Measurements from ENCODE around the gene MYL11. TPM values are rescaled to one million over a fixed set of nuclear protein-coding genes. Genes with fewer than 3 reads are reported as not detected.
A peak's percentile ranks its signal among the peaks of the same experiment; 100 is the strongest.

The MYL11 gene
- total RNA-seq, 2 donors from 2014 or later, result 0.81 TPM; not detected in 1

GRCh38 chr16:30382111-30382881, 7.7 kb downstream of the MYL11 start, which contains the start of gene SEPTIN1:
Gene SEPTIN1, minus strand, starts transcription at chr16:30382561. Its CDS starts 19 bp downstream, at chr16:30382542.
- no peak for TF ChIP-seq CTCF (IDR thresholded peaks at IDR 0.05)
- H3K27ac ChIP-seq, result no peak within 1 kb of the TSS
- no peaks in the 10 kb centered on the region for H3K27me3 ChIP-seq (replicated peaks; ENCODE audit: insufficient read depth)
- H3K36me3 ChIP-seq, result no peaks in the 10 kb centered on the region
- H3K4me3 ChIP-seq, result peak within 1 kb of the TSS; percentile 19
- peaks cover 5 to 12% of the 10 kb centered on the region in 2 donors for H3K4me1 ChIP-seq (ENCODE audit: control insufficient read depth in 1 of 2, low read depth in 2 of 2)
- ATAC-seq (ENCODE audit: insufficient number of reproducible peaks, low FRiP score, low read depth), result no peak
- DNase-seq (ENCODE audit: low spot score), result no peak
- H3K9me3 ChIP-seq, result no peaks in the 10 kb centered on the region

GRCh38 chr16:30383521-30383920, 8.9 kb downstream of the MYL11 start:
- H3K4me3 ChIP-seq, result no peak overlapping the region
- no peaks in the 10 kb centered on the region for H3K27me3 ChIP-seq (replicated peaks; ENCODE audit: insufficient read depth)

GRCh38 chr16:30394592-30395154, 20.1 kb downstream of the MYL11 start:
- Histone ChIP-seq H3K27ac (peak overlapping the region; percentile 67 to 79), H3K36me3 (peaks cover 8% of the 10 kb centered on the region), H3K9me3 (no peaks in the 10 kb centered on the region), H3K27me3 (replicated peaks; ENCODE audit: insufficient read depth) (no peaks in the 10 kb centered on the region), H3K4me1 (ENCODE audit: control insufficient read depth in 1 of 2, low read depth in 2 of 2) (peaks cover 14 to 33% of the 10 kb centered on the region in 2 donors), H3K4me3 (peak overlapping the region; percentile 97)
- DNase-seq (ENCODE audit: low spot score) (no peak), ATAC-seq (ENCODE audit: insufficient number of reproducible peaks, low FRiP score, low read depth) (no peak)
- TF ChIP-seq CTCF (IDR thresholded peaks at IDR 0.05), result no peak

More at GRCh38 chr16:30383521-30383920, 8.9 kb downstream of the MYL11 start:
- Histone ChIP-seq H3K9me3 (no peaks in the 10 kb centered on the region), H3K4me1 (ENCODE audit: control insufficient read depth in 1 of 2, low read depth in 2 of 2) (peaks cover 5 to 10% of the 10 kb centered on the region in 2 donors), H3K36me3 (no peaks in the 10 kb centered on the region), H3K27ac (no peak overlapping the region)
- ATAC-seq (ENCODE audit: insufficient number of reproducible peaks, low FRiP score, low read depth), result no peak
- TF ChIP-seq CTCF (IDR thresholded peaks at IDR 0.05), result no peak
- no peak for DNase-seq (ENCODE audit: low spot score)

- Histone ChIP-seq H3K27ac (peak within 1 kb of the TSS; percentile 67 to 79), H3K27me3 (replicated peaks; ENCODE audit: insufficient read depth) (no peaks in the 10 kb centered on the region), H3K9me3 (no peaks in the 10 kb centered on the region), H3K4me1 (ENCODE audit: control insufficient read depth in 1 of 2, low read depth in 2 of 2) (peaks cover 17 to 37% of the 10 kb centered on the region in 2 donors), H3K36me3 (peaks cover 8% of the 10 kb centered on the region), H3K4me3 (peak within 1 kb of the TSS; percentile 97)
- DNase-seq (ENCODE audit: low spot score) (no peak), ATAC-seq (ENCODE audit: insufficient number of reproducible peaks, low FRiP score, low read depth) (peak; percentile 43)
- TF ChIP-seq CTCF (IDR thresholded peaks at IDR 0.05), result peak; percentile 6
Observed at GRCh38 chr16:30395155-30395991, 20.8 kb downstream of the MYL11 start, which contains the start of gene ZNF48. Gene ZNF48, plus strand, starts transcription at chr16:30395420. Its CDS starts 375 bp downstream, at chr16:30395795.

Measured in thoracic aorta (tissue), 2 donors.